ENCODE data around the gene OSTF1. TPM values are rescaled to one million over a fixed set of nuclear protein-coding genes. Genes with fewer than 3 reads are reported as not detected.

OSTF1 gene
- total and polyA plus RNA-seq, 2 donors (not counting 1 experiment from before 2014, with no cell fraction given) = 48.4 to 49.9 TPM

- DNase-seq (ENCODE audit: low read depth in 2 of 2) = no peak
- H2AFZ ChIP-seq (ENCODE audit: low read length) = no peak overlapping the region
- no peaks in the 10 kb centered on the region for H3K36me3 ChIP-seq (ENCODE audit: control insufficient read depth, insufficient read depth, low read length)
- H3K4me2 ChIP-seq (ENCODE audit: extremely low read depth, insufficient read depth, low read length) = no peak overlapping the region
- no peak overlapping the region for H3K27ac ChIP-seq (ENCODE audit: insufficient read depth, low read length)
- no peak for TF ChIP-seq EZH2 (IDR thresholded peaks at IDR 0.05; ENCODE audit: low read length, missing control alignments)
- no peak for TF ChIP-seq CTCF (conservative IDR thresholded peaks at IDR 0.05 in 1 of 2, IDR thresholded peaks at IDR 0.05 in 1 of 2; ENCODE audit: low read depth in 1 of 2, low read length in 2 of 2)
- H3K9me3 ChIP-seq (ENCODE audit: control insufficient read depth, insufficient read depth, low read depth, low read length) = no peaks in the 10 kb centered on the region
- H3K27me3 ChIP-seq (ENCODE audit: control insufficient read depth, insufficient read depth, low read length) = no peaks in the 10 kb centered on the region
- H3K4me1 ChIP-seq (ENCODE audit: control insufficient read depth, extremely low read depth, insufficient read depth, low read length) = no peaks in the 10 kb centered on the region
- H3K79me2 ChIP-seq (ENCODE audit: control insufficient read depth, insufficient read depth, low read length) = no peaks in the 10 kb centered on the region
- no peaks in the 10 kb centered on the region for H4K20me1 ChIP-seq (ENCODE audit: control insufficient read depth, extremely low read depth, insufficient read depth, low read length)
- H3K9ac ChIP-seq (ENCODE audit: insufficient read depth, low read length) = no peak overlapping the region
- no peak overlapping the region for H3K4me3 ChIP-seq (replicated peaks in 1 of 4; ENCODE audit: control extremely low read depth in 1 of 4, insufficient read depth in 1 of 4, low read depth in 3 of 4, low read length in 4 of 4)
Observed at GRCh38 chr9:75164573-75164972, 76.3 kb downstream of the OSTF1 start.

GRCh38 chr9:75167281-75167680 is 79.0 kb downstream of the OSTF1 start:
- H4K20me1 ChIP-seq (ENCODE audit: control insufficient read depth, extremely low read depth, insufficient read depth, low read length) = no peaks in the 10 kb centered on the region
- H3K27ac ChIP-seq (ENCODE audit: insufficient read depth, low read length) = no peak overlapping the region
- no peak overlapping the region for H3K9ac ChIP-seq (ENCODE audit: insufficient read depth, low read length)
- no peak overlapping the region for H3K4me3 ChIP-seq (replicated peaks in 1 of 4; ENCODE audit: control extremely low read depth in 1 of 4, insufficient read depth in 1 of 4, low read depth in 3 of 4, low read length in 4 of 4)
- H2AFZ ChIP-seq (ENCODE audit: low read length) = no peak overlapping the region
- TF ChIP-seq CTCF (conservative IDR thresholded peaks at IDR 0.05 in 1 of 2, IDR thresholded peaks at IDR 0.05 in 1 of 2; ENCODE audit: low read depth in 1 of 2, low read length in 2 of 2) (no peak), EZH2 (IDR thresholded peaks at IDR 0.05; ENCODE audit: low read length, missing control alignments) (no peak)
- H3K36me3 ChIP-seq (ENCODE audit: control insufficient read depth, insufficient read depth, low read length) = no peaks in the 10 kb centered on the region
- no peaks in the 10 kb centered on the region for H3K79me2 ChIP-seq (ENCODE audit: control insufficient read depth, insufficient read depth, low read length)
- DNase-seq (ENCODE audit: low read depth in 2 of 2) = no peak
- H3K27me3 ChIP-seq (ENCODE audit: control insufficient read depth, insufficient read depth, low read length) = no peaks in the 10 kb centered on the region
- H3K4me1 ChIP-seq (ENCODE audit: control insufficient read depth, extremely low read depth, insufficient read depth, low read length) = no peaks in the 10 kb centered on the region
- no peaks in the 10 kb centered on the region for H3K9me3 ChIP-seq (ENCODE audit: control insufficient read depth, insufficient read depth, low read depth, low read length)
- no peak overlapping the region for H3K4me2 ChIP-seq (ENCODE audit: extremely low read depth, insufficient read depth, low read length)

- Histone ChIP-seq H3K9me3 (ENCODE audit: control insufficient read depth, insufficient read depth, low read depth, low read length) (no peaks in the 10 kb centered on the region), H3K36me3 (ENCODE audit: control insufficient read depth, insufficient read depth, low read length) (no peaks in the 10 kb centered on the region), H3K4me1 (ENCODE audit: control insufficient read depth, extremely low read depth, insufficient read depth, low read length) (no peaks in the 10 kb centered on the region), H3K27me3 (ENCODE audit: control insufficient read depth, insufficient read depth, low read length) (no peaks in the 10 kb centered on the region), H3K4me3 (replicated peaks in 1 of 4; ENCODE audit: control extremely low read depth in 1 of 4, insufficient read depth in 1 of 4, low read depth in 3 of 4, low read length in 4 of 4) (no peak overlapping the region), H4K20me1 (ENCODE audit: control insufficient read depth, extremely low read depth, insufficient read depth, low read length) (no peaks in the 10 kb centered on the region), H3K9ac (ENCODE audit: insufficient read depth, low read length) (no peak overlapping the region), H3K4me2 (ENCODE audit: extremely low read depth, insufficient read depth, low read length) (no peak overlapping the region), H2AFZ (ENCODE audit: low read length) (no peak overlapping the region), H3K27ac (ENCODE audit: insufficient read depth, low read length) (no peak overlapping the region), H3K79me2 (ENCODE audit: control insufficient read depth, insufficient read depth, low read length) (no peaks in the 10 kb centered on the region)
- TF ChIP-seq EZH2 (IDR thresholded peaks at IDR 0.05; ENCODE audit: low read length, missing control alignments) (no peak), CTCF (conservative IDR thresholded peaks at IDR 0.05 in 1 of 2, IDR thresholded peaks at IDR 0.05 in 1 of 2; ENCODE audit: low read depth in 1 of 2, low read length in 2 of 2) (no peak)
- peak in 1 of 2 donors; percentile 36 for DNase-seq (ENCODE audit: low read depth in 2 of 2)
Observed at GRCh38 chr9:75168270-75169178, 80.2 kb downstream of the OSTF1 start.
